Cardiac muscle cell (in vitro differentiated cells and primary cell): Measurements from ENCODE around the gene TALDO1. TPM values are rescaled to one million over a fixed set of nuclear protein-coding genes. Genes with fewer than 3 reads are reported as not detected.
A peak's percentile ranks its signal among the peaks of the same experiment; 100 is the strongest.

ENCODE experiments used
- DNase-seq, 2 donors: peaks; one replicate each; pipeline versions ENCODE4 v3.0.0 to v3.0.0-alpha.2; 2010 to 2017; ENCODE audit warnings: low read depth in 1 of 2, low spot score in 1 of 2
- H3K27ac ChIP-seq: fragments of 200-600 bp; sonication (generic); 2 replicates; pipeline ENCODE4 v1.5.1; 2016
- H3K27me3 ChIP-seq: fragments of 200-600 bp; sonication (generic); 2 replicates; pipeline ENCODE4 v1.6.0; 2016; ENCODE audit warnings: control low read depth
- H3K36me3 ChIP-seq: fragments of 200-600 bp; sonication (generic); 2 replicates; pipeline ENCODE4 v1.5.1; 2016; ENCODE audit warnings: control low read depth
- H3K4me1 ChIP-seq: fragments of 200-600 bp; sonication (generic); 2 replicates; pipeline ENCODE4 v1.8.1; 2017; ENCODE audit warnings: low read depth, mild to moderate bottlenecking, mixed run types
- H3K4me3 ChIP-seq: fragments of 200-600 bp; sonication (generic); 2 replicates; pipeline ENCODE4 v1.5.1; 2016; ENCODE audit warnings: mild to moderate bottlenecking
- H3K9me3 ChIP-seq: fragments of 200-600 bp; sonication (generic); 2 replicates; pipeline ENCODE4 v1.5.1; 2017; ENCODE audit warnings: low read depth, mild to moderate bottlenecking, control low read depth
- polyA plus RNA-seq: library from polyadenylated mRNA; unstranded; fragments of >200 nt; fragmentation: Nextera tagmentation; extraction: Ambion mirVana; gene quantifications from 2 replicates; pipeline ENCODE4 v1.2.1, GENCODE V29; 2016
- total RNA-seq: library from RNA; depleted of rRNA; stranded (reverse); fragments of >200 nt; gene quantifications from 2 replicates; pipeline ENCODE4 v1.2.3, GENCODE V29; 2016
- TF ChIP-seq, protein P1 (sequence below): IDR thresholded peaks from 2 replicates; pipeline ENCODE4 v1.5.1; 2012; ENCODE audit warnings: low read depth, mild to moderate bottlenecking, low read length

Gene TALDO1
- total and polyA plus RNA-seq, 2 experiments from 2014 or later: 144 to 174 TPM

DNA sequence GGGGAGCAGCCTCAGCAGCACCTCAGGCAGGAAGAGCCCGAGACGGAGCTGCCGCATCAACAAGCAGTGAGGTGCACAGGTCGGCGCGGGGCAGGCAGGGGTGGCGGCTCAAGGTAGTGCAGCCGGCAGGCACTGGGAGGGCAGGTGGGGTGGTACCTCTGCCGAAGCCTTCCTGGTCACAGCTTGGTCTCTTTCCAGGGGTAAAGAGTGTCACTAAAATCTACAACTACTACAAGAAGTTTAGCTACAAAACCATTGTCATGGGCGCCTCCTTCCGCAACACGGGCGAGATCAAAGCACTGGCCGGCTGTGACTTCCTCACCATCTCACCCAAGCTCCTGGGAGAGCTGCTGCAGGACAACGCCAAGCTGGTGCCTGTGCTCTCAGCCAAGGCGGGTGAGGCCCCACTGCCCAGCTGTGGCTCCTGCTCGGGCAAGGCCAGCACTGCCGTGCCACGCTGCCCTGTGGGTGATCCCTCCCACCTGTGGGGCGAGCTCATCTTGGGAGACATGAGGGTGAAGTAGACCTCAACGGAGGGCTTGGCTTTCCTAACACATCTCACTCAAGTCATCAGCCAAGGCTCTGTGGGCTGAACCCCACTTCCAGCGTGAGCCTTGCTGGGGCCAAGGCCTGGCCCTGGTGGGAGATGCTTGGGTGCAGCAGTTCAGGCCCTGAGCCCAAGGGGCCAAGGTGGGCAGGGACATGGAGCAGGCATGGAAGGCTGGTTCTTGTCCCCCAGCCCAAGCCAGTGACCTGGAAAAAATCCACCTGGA, 16.5 kb downstream of the TALDO1 start:
- Histone ChIP-seq H3K4me3 (no peak overlapping the region), H3K36me3 (peaks cover 28% of the 10 kb centered on the region), H3K9me3 (no peaks in the 10 kb centered on the region), H3K27ac (no peak overlapping the region), H3K4me1 (no peaks in the 10 kb centered on the region), H3K27me3 (no peaks in the 10 kb centered on the region)
- TF ChIP-seq, protein P1, sequence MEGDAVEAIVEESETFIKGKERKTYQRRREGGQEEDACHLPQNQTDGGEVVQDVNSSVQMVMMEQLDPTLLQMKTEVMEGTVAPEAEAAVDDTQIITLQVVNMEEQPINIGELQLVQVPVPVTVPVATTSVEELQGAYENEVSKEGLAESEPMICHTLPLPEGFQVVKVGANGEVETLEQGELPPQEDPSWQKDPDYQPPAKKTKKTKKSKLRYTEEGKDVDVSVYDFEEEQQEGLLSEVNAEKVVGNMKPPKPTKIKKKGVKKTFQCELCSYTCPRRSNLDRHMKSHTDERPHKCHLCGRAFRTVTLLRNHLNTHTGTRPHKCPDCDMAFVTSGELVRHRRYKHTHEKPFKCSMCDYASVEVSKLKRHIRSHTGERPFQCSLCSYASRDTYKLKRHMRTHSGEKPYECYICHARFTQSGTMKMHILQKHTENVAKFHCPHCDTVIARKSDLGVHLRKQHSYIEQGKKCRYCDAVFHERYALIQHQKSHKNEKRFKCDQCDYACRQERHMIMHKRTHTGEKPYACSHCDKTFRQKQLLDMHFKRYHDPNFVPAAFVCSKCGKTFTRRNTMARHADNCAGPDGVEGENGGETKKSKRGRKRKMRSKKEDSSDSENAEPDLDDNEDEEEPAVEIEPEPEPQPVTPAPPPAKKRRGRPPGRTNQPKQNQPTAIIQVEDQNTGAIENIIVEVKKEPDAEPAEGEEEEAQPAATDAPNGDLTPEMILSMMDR: no peak
- DNase-seq: no peak

DNA sequence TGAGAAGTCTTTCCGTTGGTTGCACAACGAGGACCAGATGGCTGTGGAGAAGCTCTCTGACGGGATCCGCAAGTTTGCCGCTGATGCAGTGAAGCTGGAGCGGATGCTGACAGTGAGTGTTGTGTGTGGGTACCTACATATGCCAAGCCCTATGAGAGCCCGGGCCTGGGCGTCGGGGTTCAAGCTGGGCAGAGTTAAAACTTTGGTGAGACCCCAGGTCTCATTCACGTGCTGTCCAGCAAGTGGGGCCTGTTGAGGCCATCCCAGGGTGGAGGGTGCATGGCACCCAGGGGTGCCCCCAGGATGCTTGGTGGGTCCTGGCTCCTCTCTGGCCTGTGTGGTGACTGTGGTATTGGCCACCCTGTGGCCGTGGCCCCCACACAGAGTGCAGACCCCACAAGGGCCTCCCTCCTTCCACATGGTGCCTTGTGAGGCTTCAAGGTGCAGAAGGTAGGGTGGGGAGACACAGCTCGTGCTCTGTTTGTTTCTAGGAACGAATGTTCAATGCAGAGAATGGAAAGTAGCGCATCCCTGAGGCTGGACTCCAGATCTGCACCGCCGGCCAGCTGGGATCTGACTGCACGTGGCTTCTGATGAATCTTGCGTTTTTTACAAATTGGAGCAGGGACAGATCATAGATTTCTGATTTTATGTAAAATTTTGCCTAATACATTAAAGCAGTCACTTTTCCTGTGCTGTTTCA, 17.2 kb downstream of the TALDO1 start:
- no peak for DNase-seq
- H3K27me3 ChIP-seq: no peaks in the 10 kb centered on the region
- TF ChIP-seq, protein P1: no peak
- no peaks in the 10 kb centered on the region for H3K9me3 ChIP-seq
- H3K27ac ChIP-seq: peak overlapping the region; percentile 22
- peaks cover 22% of the 10 kb centered on the region for H3K36me3 ChIP-seq
- no peak overlapping the region for H3K4me3 ChIP-seq
- H3K4me1 ChIP-seq: no peaks in the 10 kb centered on the region

DNA sequence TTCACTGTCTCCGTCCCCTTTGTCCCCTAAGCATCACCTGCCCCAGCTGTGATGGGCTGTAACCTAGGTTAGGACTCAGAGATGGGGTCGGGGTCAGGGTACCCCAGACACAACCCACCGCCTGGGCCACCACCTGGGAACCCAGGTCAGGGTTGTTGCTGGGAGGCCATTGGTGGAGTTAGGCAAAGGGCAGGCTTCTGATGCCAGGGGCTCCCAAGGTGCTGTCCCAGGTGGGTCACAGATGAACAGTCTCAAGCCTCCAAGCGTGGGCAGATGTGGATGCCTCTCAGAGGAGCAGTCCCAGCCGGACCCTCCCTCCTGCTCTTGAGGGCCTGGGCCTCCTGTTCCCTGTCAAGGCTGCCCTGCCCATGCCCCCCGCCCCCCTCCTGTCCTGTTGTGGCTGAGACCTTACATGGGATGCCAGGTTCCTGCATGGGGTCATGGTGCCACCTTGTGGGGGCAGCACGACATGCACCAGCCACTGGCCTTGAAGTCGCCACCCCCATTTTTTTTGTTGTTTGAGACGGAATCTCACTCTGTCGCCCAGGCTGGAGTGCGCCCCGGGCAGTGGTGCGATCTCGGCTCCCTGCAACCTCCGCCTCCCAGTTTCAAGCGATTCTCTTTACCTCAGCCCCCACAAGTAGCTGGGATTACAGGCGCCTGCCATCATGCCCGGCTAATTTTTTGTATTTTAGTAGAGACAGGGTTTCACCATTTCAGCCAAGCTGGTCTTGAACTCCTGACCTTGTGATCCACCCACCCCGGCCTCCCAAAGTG, 17.9 kb downstream of the TALDO1 start:
- TF ChIP-seq, protein P1: peak; percentile 43
- Histone ChIP-seq H3K27ac (peak overlapping the region; percentile 22), H3K9me3 (no peaks in the 10 kb centered on the region), H3K4me3 (no peak overlapping the region), H3K4me1 (no peaks in the 10 kb centered on the region), H3K27me3 (no peaks in the 10 kb centered on the region), H3K36me3 (peaks cover 18% of the 10 kb centered on the region)
- peak; percentile 55 to 64 for DNase-seq

DNA sequence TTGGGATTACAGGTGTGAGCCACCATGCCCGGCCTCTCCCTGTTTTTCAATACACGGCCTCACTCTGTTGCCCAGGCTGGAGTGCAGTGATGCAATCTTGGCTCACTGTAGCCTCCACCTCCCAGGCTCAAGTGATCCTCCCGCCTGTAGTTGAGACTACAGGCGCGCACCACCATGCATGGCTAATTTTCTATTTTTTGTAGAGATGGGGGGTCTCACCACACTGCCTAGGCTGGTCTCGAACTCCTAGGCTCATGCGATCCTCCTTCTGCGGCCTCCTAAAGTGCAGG, 18.5 kb downstream of the TALDO1 start:
- H3K36me3 ChIP-seq: peaks cover 18% of the 10 kb centered on the region
- TF ChIP-seq, protein P1: no peak
- no peaks in the 10 kb centered on the region for H3K27me3 ChIP-seq
- no peaks in the 10 kb centered on the region for H3K4me1 ChIP-seq
- H3K27ac ChIP-seq: peak overlapping the region; percentile 22
- DNase-seq: no peak
- no peaks in the 10 kb centered on the region for H3K9me3 ChIP-seq
- H3K4me3 ChIP-seq: no peak overlapping the region

DNA sequence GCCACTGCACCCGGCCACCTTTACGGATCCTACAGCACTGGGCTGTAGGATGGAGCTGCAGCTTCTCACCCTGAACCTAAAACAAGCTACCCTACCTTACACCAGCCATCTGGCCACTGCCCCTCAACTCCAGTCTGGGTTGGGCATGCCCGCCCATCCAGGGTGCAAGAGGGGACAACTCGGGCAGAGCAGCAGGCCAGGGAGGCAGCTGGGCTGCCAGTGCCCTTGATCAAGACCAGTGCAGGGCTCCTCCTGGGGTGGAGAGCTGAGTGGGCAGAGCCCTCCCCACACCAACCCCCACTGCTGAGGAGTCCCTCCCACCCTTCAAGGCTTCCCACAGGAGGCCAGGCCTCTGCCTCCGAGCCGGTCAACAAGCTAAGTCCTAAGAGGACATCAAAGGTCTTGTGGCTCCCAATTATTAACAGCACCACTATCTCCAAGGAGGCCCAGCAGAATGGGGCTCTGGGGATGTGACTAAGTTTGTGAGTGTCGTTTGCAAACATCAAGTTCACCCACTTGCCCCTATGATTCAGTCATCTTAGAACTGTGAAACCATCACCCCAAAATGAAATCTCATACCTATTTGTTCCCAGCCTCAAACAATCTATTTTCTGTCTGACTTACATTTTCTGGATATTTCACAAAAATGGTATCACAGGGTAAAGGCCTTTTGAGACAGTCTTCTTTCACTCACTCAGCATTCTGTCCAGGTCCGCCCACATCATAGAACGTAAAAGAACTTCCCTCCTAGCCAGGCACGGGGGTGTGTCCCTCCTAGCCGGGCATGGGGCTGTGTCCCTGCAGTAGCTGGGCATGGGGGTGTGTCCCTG, 19.1 kb downstream of the TALDO1 start:
- Histone ChIP-seq H3K4me1 (no peaks in the 10 kb centered on the region), H3K36me3 (peaks cover 22% of the 10 kb centered on the region), H3K4me3 (no peak overlapping the region), H3K9me3 (no peaks in the 10 kb centered on the region), H3K27me3 (no peaks in the 10 kb centered on the region), H3K27ac (peak overlapping the region; percentile 22)
- TF ChIP-seq, protein P1: no peak
- no peak for DNase-seq
